K562 (cell line): ENCODE data around the gene MANEAL. TPM values are rescaled to one million over a fixed set of nuclear protein-coding genes. Genes with fewer than 3 reads are reported as not detected.

Source experiments
- ATAC-seq: fragments of 200-7000 bp; cut with Tn5 transposase; 3 replicates; pipeline ENCODE4 v1.9.1; 2020; ENCODE audit warnings: moderate library complexity
- BruUV-seq: library from RNA; stranded (reverse); fragments of 400-500 nt; replicated peaks from 2 replicates; lab custom pipeline; 2021; lab: Mats Ljungman, UMichigan
- CTCF ChIA-PET: fragments of 300-600 bp; formaldehyde crosslinking; extraction: SDS; loops from one replicate; lab custom pipeline; 2021; ENCODE audit warnings: low intra/inter-chr PET ratio; lab: Yijun Ruan, JAX
- POLR2A ChIA-PET: fragments of 300-600, 350-650 bp; sonication (Branson Sonifier 250); formaldehyde crosslinking; extraction: SDS; loops from one replicate; lab custom pipeline; 2021; ENCODE audit warnings: antibody characterized with exemption, inconsistent platforms; lab: Yijun Ruan, JAX
- DNase-seq, 4 experiments: peaks; one replicate each; pipeline versions ENCODE4 v3.0.0 to v3.0.0-alpha.2; 2011 to 2018; ENCODE audit warnings: low spot score in 3 of 4, mixed read lengths in 3 of 4; ENCODE audit errors: extremely low read depth in 1 of 4
- FAIRE-seq: peaks from 2 replicates; lab custom pipeline; 2011; peaks lifted over from hg19 to GRCh38; lab: Jason Lieb, UNC
- H2AFZ ChIP-seq: 2 replicates; pipeline ENCODE4 v1.6.0; 2011; ENCODE audit warnings: low read depth, low read length, control low read depth, inconsistent platforms
- H3K27ac ChIP-seq: fragments of 200-600 bp; 3 replicates; pipeline ENCODE4 v1.8.0; 2011; ENCODE audit warnings: low read depth, mild to moderate bottlenecking, control low read depth, inconsistent platforms, low read length, moderate library complexity, mixed read lengths; ENCODE audit errors: extremely low read depth
- H3K27me3 ChIP-seq, 2 experiments: fragments of 300-600 bp in 1 of 2; 2 replicates in 1 of 2; 3 replicates in 1 of 2; pipeline versions ENCODE4 v1.6.0 to v1.8.0; 2011; ENCODE audit warnings: inconsistent platforms in 2 of 2, low read length in 2 of 2, mild to moderate bottlenecking in 1 of 2, mixed read lengths in 1 of 2, moderate library complexity in 1 of 2; ENCODE audit not compliant: control insufficient read depth in 2 of 2, insufficient read depth in 2 of 2
- H3K36me3 ChIP-seq: fragments of 300-600 bp; 3 replicates; pipeline ENCODE4 v1.8.0; 2011; ENCODE audit warnings: mild to moderate bottlenecking, low read length, inconsistent platforms; ENCODE audit not compliant: control insufficient read depth, insufficient read depth
- H3K4me1 ChIP-seq, 2 experiments: fragments of 200-600 bp in 1 of 2; replicated peaks in 1 of 2; 2 replicates in 1 of 2; 3 replicates in 1 of 2; pipeline versions ENCODE4 v1.5.1 to v1.8.0; 2011; ENCODE audit warnings: inconsistent platforms in 2 of 2, low read length in 2 of 2, mild to moderate bottlenecking in 1 of 2, mixed read lengths in 1 of 2, moderate library complexity in 1 of 2; ENCODE audit not compliant: control insufficient read depth in 2 of 2, insufficient read depth in 2 of 2
- H3K4me2 ChIP-seq: 2 replicates; pipeline ENCODE4 v1.6.1; 2011; ENCODE audit warnings: low read length, control low read depth, inconsistent platforms, mixed read lengths; ENCODE audit not compliant: insufficient read depth
- H3K4me3 ChIP-seq: fragments of 200-600 bp; sonication (generic), shearing (Covaris generic); 2 replicates; pipeline ENCODE4 v1.5.1; 2016; ENCODE audit warnings: control low read depth, inconsistent platforms
- H3K79me2 ChIP-seq: fragments of 200-600 bp; 3 replicates; pipeline ENCODE4 v1.8.0; 2011; ENCODE audit warnings: low read length, inconsistent platforms; ENCODE audit not compliant: control insufficient read depth, insufficient read depth
- H3K9ac ChIP-seq, 2 experiments: 2 replicates each; pipeline versions ENCODE4 v1.6.0 to v1.6.1; 2011; ENCODE audit warnings: low read depth in 2 of 2, low read length in 2 of 2, control low read depth in 1 of 2, inconsistent platforms in 1 of 2, mild to moderate bottlenecking in 1 of 2, mixed read lengths in 1 of 2; ENCODE audit not compliant: insufficient read depth in 1 of 2
- H3K9me1 ChIP-seq: one replicate; pipeline ENCODE4 v1.6.0; 2011; ENCODE audit warnings: inconsistent platforms, mild to moderate bottlenecking, low read length, moderate library complexity; ENCODE audit not compliant: control insufficient read depth, insufficient read depth
- H3K9me3 ChIP-seq: replicated peaks from 2 replicates; pipeline ENCODE4 v1.5.1; 2011; ENCODE audit warnings: low read depth, low read length, inconsistent platforms; ENCODE audit not compliant: control insufficient read depth, insufficient read depth
- H4K20me1 ChIP-seq: replicated peaks from 2 replicates; pipeline ENCODE4 v1.6.1; 2011; ENCODE audit warnings: low read length, inconsistent platforms, mixed read lengths; ENCODE audit not compliant: control insufficient read depth, insufficient read depth
- BACH1 ChIP-seq: fragments of 200-800 bp; sonication (Bioruptor generic); IDR thresholded peaks from 2 replicates; pipeline ENCODE4 v1.6.1; 2016; ENCODE audit warnings: missing genetic modification characterization, missing compliant biosample characterization
- CBFA2T3 ChIP-seq: fragments of 450-650 bp; IDR thresholded peaks from 2 replicates; pipeline ENCODE4 v1.6.1; 2017
- ESRRB ChIP-seq: fragments of 250-450 bp; sonication (Bioruptor Pico); IDR thresholded peaks from 2 replicates; pipeline ENCODE4 v1.5.0; 2020; ENCODE audit warnings: mild to moderate bottlenecking, moderate library complexity, borderline replicate concordance
- FOXK1 ChIP-seq: sonication (generic); formaldehyde crosslinking; IDR thresholded peaks from 2 replicates; pipeline ENCODE4 v1.8.0; 2022; ENCODE audit warnings: missing genetic modification reagents, mild to moderate bottlenecking, borderline replicate concordance
- GTF2E2 ChIP-seq: fragments of 200-800 bp; sonication (Bioruptor generic); IDR thresholded peaks from 2 replicates; pipeline ENCODE4 v1.6.1; 2016; ENCODE audit warnings: missing genetic modification characterization, missing compliant biosample characterization
- HDGF ChIP-seq: fragments of 450-650 bp; IDR thresholded peaks from 2 replicates; pipeline ENCODE4 v1.6.1; 2016
- HNRNPK ChIP-seq: fragments of 200-400 bp; formaldehyde crosslinking; IDR thresholded peaks from one replicate; pipeline ENCODE4 v1.6.1; 2018; ENCODE audit warnings: mild to moderate bottlenecking, low read depth, low read length; ENCODE audit not compliant: poor library complexity, severe bottlenecking
- HNRNPLL ChIP-seq: fragments of 200-400 bp; formaldehyde crosslinking; IDR thresholded peaks from 2 replicates; pipeline ENCODE4 v1.6.1; 2017; ENCODE audit warnings: low read length, low read depth, mild to moderate bottlenecking; ENCODE audit not compliant: poor library complexity, severe bottlenecking
- PRDM10 ChIP-seq: fragments of 450-650 bp; IDR thresholded peaks from 2 replicates; pipeline ENCODE4 v1.6.1; 2018; ENCODE audit not compliant: partially characterized antibody
- RBM14 ChIP-seq: fragments of 200-400 bp; formaldehyde crosslinking; IDR thresholded peaks from 2 replicates; pipeline ENCODE4 v1.6.1; 2018; ENCODE audit warnings: low read depth, mild to moderate bottlenecking, low read length, moderate library complexity, borderline replicate concordance; ENCODE audit not compliant: insufficient read depth
- RFX5 ChIP-seq: IDR thresholded peaks from 2 replicates; pipeline ENCODE4 v1.6.1; 2011; ENCODE audit warnings: low read depth, mild to moderate bottlenecking, improper control_type of control experiment, low read length
- TAF1 ChIP-seq: IDR thresholded peaks from 2 replicates; pipeline ENCODE4 v1.6.1; 2011; ENCODE audit warnings: mild to moderate bottlenecking, low read length, moderate library complexity; ENCODE audit not compliant: insufficient read depth, control insufficient read depth, severe bottlenecking; ENCODE audit errors: extremely low read depth
- WHSC1 ChIP-seq: IDR thresholded peaks from one replicate; pipeline ENCODE4 v1.6.1; 2012; ENCODE audit warnings: low read length, control low read depth, inconsistent platforms
- ZNF212 ChIP-seq: fragments of 450-650 bp; formaldehyde crosslinking; IDR thresholded peaks from 2 replicates; pipeline ENCODE4 v1.4.0; 2020; ENCODE audit warnings: mild to moderate bottlenecking
- ZNF76 ChIP-seq: fragments of 250-450 bp; sonication (Bioruptor Pico); IDR thresholded peaks from 2 replicates; pipeline ENCODE4 v1.4.0; 2020; ENCODE audit warnings: mild to moderate bottlenecking, moderate library complexity, borderline replicate concordance
- ZNF830 ChIP-seq: fragments of 250-450 bp; sonication (Bioruptor Pico); IDR thresholded peaks from 2 replicates; pipeline ENCODE4 v1.5.0; 2021; ENCODE audit warnings: mild to moderate bottlenecking
- WGBS: fragments of 100-300 bp; shearing (Covaris generic); methylation state at CpG from one replicate; pipeline ENCODE4 v1.1.6; 2016; ENCODE audit warnings: low coverage, mixed read lengths; ENCODE audit not compliant: insufficient coverage; ENCODE audit errors: missing lambda C conversion rate; 5-methylcytosine and 5-hydroxymethylcytosine counted together
- in situ Hi-C: fragments of 300-500 bp; cut with MboI; formaldehyde crosslinking; loops from 4 replicates; pipeline ENCODE4 v1.15.0; 2018; ENCODE audit warnings: inconsistent platforms, mixed read lengths
- intact Hi-C: fragments of 100-400 bp; cut with micrococcal nuclease; formaldehyde crosslinking; loops from 2 replicates; pipeline ENCODE4 v1.14.2; 2022
- polyA plus RNA-seq, 8 experiments: library from polyadenylated mRNA; depleted of rRNA in 4 of 8; stranded (reverse) in 5 of 8; unstranded in 3 of 8; fragments of >200 nt; fragmentation: Nextera tagmentation in 2 of 8; fragmentation: Illumina TruSeq in 1 of 8; extraction: Ambion mirVana in 2 of 8; extraction: Trizol in 1 of 8; gene quantifications; 2 replicates each; pipeline versions ENCODE4 v1.2.1 to v1.2.3, GENCODE V29; 2011 to 2014; ENCODE audit warnings: inconsistent platforms in 1 of 8, missing spikeins in 1 of 8
- total RNA-seq, 7 experiments: library from RNA; depleted of rRNA in 6 of 7; stranded (reverse); fragments of >200 nt in 6 of 7; fragmentation: Illumina TruSeq in 2 of 7; extraction: Trizol in 2 of 7; gene quantifications; 2 replicates each; pipeline versions ENCODE4 v1.2.1 to v1.2.3, GENCODE V29; 2011 to 2021; ENCODE audit warnings: low replicate concordance in 1 of 7
- TF ChIP-seq, protein P1 (sequence below): fragments of 450-650 bp; IDR thresholded peaks from 2 replicates; pipeline ENCODE4 v1.6.1; 2016; ENCODE audit warnings: low read depth, mild to moderate bottlenecking, moderate library complexity

The MANEAL gene
- total and polyA plus RNA-seq, 9 of the 15 experiments (the other 6 are each of a cell fraction or from before 2014, with no cell fraction given), result 0.37 to 3.2 (median 1.2) TPM

- POLR2A ChIA-PET, result no interaction called here
- H3K4me2 ChIP-seq, result no peak overlapping the region
Observed at GRCh38 chr1:37831809-37832208, 38.2 kb downstream of the MANEAL start.

More at GRCh38 chr1:37831809-37832208, 38.2 kb downstream of the MANEAL start:
- in situ Hi-C loops (no loop called here), intact Hi-C loops (no loop called here)
- Histone ChIP-seq H3K4me1 (no peaks in the 10 kb centered on the region), H3K27me3 (no peaks in the 10 kb centered on the region), H3K9me3 (no peaks in the 10 kb centered on the region), H3K36me3 (peaks cover 73% of the 10 kb centered on the region), H3K27ac (no peak overlapping the region), H3K9ac (no peak overlapping the region), H3K4me3 (no peak overlapping the region)
- DNase-seq, result no peak
- ATAC-seq, result no peak
- CTCF ChIA-PET, result no interaction called here
- no TSS peak for BruUV-seq
- FAIRE-seq, result no peak
- WGBS, result 94% methylated on average over 2 of the region's 2 CpGs
- no peak for TF ChIP-seq RFX5
- TF ChIP-seq ZNF76, result no peak
- TF ChIP-seq, protein P1, sequence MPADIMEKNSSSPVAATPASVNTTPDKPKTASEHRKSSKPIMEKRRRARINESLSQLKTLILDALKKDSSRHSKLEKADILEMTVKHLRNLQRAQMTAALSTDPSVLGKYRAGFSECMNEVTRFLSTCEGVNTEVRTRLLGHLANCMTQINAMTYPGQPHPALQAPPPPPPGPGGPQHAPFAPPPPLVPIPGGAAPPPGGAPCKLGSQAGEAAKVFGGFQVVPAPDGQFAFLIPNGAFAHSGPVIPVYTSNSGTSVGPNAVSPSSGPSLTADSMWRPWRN, result no peak
- TF ChIP-seq ZNF830, result no peak
- no peak for TF ChIP-seq BACH1
- no peak for TF ChIP-seq TAF1
- TF ChIP-seq CBFA2T3, result no peak
- TF ChIP-seq HNRNPLL, result no peak
- no peak for TF ChIP-seq HNRNPK
- no peak for TF ChIP-seq RBM14
- TF ChIP-seq PRDM10, result no peak
- no peak for TF ChIP-seq FOXK1 (CRISPR knock-in tag)
- no peak for TF ChIP-seq ZNF212
- TF ChIP-seq ESRRB, result no peak
- no peak for TF ChIP-seq HDGF
- no peak for TF ChIP-seq GTF2E2 (tag)
- no peak for TF ChIP-seq WHSC1
- TF ChIP-seq, all 486 proteins: peak for 0
- H2AFZ ChIP-seq, result no peak overlapping the region
- no peaks in the 10 kb centered on the region for H4K20me1 ChIP-seq
- H3K79me2 ChIP-seq, result no peaks in the 10 kb centered on the region
- H3K9me1 ChIP-seq, result no peaks in the 10 kb centered on the region
